ENCODE data around the gene CD6. TPM values are rescaled to one million over a fixed set of nuclear protein-coding genes. Genes with fewer than 3 reads are reported as not detected.

Gene CD6
- total RNA-seq, 1 experiment from 2014 or later, result 0.23 TPM

GRCh38 chr11:60977836-60978235, 6.4 kb downstream of the CD6 start:
- peaks cover 3% of the 10 kb centered on the region for H3K27me3 Mint-ChIP-seq (ENCODE audit: insufficient read depth, unreplicated experiment)
- Histone ChIP-seq H3K4me3 (ENCODE audit: low read depth, low read length) (no peak overlapping the region), H3K36me3 (ENCODE audit: control insufficient read depth, insufficient read depth, low read length) (no peaks in the 10 kb centered on the region), H3K4me1 (no peaks in the 10 kb centered on the region), H3K9me3 (no peaks in the 10 kb centered on the region), H3K27me3 (replicated peaks; ENCODE audit: control insufficient read depth, insufficient read depth, low read length) (no peaks in the 10 kb centered on the region; the same call in none of the 2 replicates)
- POLR2A ChIA-PET, result no interaction called here
- H3K36me3 Mint-ChIP-seq (ENCODE audit: insufficient read depth, unreplicated experiment), result no peaks in the 10 kb centered on the region
- DNase-seq, result no peak
- H3K9me3 Mint-ChIP-seq (ENCODE audit: unreplicated experiment), result no peaks in the 10 kb centered on the region
- intact Hi-C loops (cut with micrococcal nuclease; ENCODE audit: unreplicated experiment), result no loop called here
- no TSS peak for BruUV-seq (replicated peaks)
- H3K4me1 Mint-ChIP-seq (ENCODE audit: low read depth, unreplicated experiment), result no peaks in the 10 kb centered on the region
- H3K4me3 Mint-ChIP-seq (ENCODE audit: unreplicated experiment), result no peak overlapping the region
- CTCF ChIA-PET, result no interaction called here
- no peak overlapping the region for H3K27ac Mint-ChIP-seq (ENCODE audit: unreplicated experiment)
- no peak for TF ChIP-seq CTCF (IDR thresholded peaks at IDR 0.05; ENCODE audit: insufficient read depth in 1 of 2, low read depth in 1 of 2, low read length in 1 of 2, severe bottlenecking in 1 of 2, unreplicated experiment in 1 of 2)

GRCh38 chr11:60978546-60979380, 7.3 kb downstream of the CD6 start:
- POLR2A ChIA-PET, result no interaction called here

GRCh38 chr11:60981515-60981914, 10.0 kb downstream of the CD6 start:
- Mint-ChIP-seq H3K27ac (ENCODE audit: unreplicated experiment) (no peak overlapping the region), H3K4me1 (ENCODE audit: low read depth, unreplicated experiment) (no peaks in the 10 kb centered on the region), H3K4me3 (ENCODE audit: unreplicated experiment) (no peak overlapping the region), H3K27me3 (ENCODE audit: insufficient read depth, unreplicated experiment) (peaks cover 9% of the 10 kb centered on the region), H3K9me3 (ENCODE audit: unreplicated experiment) (no peaks in the 10 kb centered on the region), H3K36me3 (ENCODE audit: insufficient read depth, unreplicated experiment) (no peaks in the 10 kb centered on the region)
- no peaks in the 10 kb centered on the region for H3K36me3 ChIP-seq (ENCODE audit: control insufficient read depth, insufficient read depth, low read length)
- H3K27me3 ChIP-seq (replicated peaks; ENCODE audit: control insufficient read depth, insufficient read depth, low read length), result no peaks in the 10 kb centered on the region; the same call in none of the 2 replicates
- ChIA-PET POLR2A (no interaction called here), CTCF (no interaction called here)
- no peak overlapping the region for H3K4me3 ChIP-seq (ENCODE audit: low read depth, low read length)
- no peaks in the 10 kb centered on the region for H3K4me1 ChIP-seq
- BruUV-seq (replicated peaks), result no TSS peak
- intact Hi-C loops (cut with micrococcal nuclease; ENCODE audit: unreplicated experiment), result no loop called here
- no peak for DNase-seq
- H3K9me3 ChIP-seq, result no peaks in the 10 kb centered on the region
- TF ChIP-seq CTCF (IDR thresholded peaks at IDR 0.05; ENCODE audit: insufficient read depth in 1 of 2, low read depth in 1 of 2, low read length in 1 of 2, severe bottlenecking in 1 of 2, unreplicated experiment in 1 of 2), result no peak

More at GRCh38 chr11:60978546-60979380, 7.3 kb downstream of the CD6 start:
- CTCF ChIA-PET, result no interaction called here
- no peak for TF ChIP-seq CTCF (IDR thresholded peaks at IDR 0.05; ENCODE audit: insufficient read depth in 1 of 2, low read depth in 1 of 2, low read length in 1 of 2, severe bottlenecking in 1 of 2, unreplicated experiment in 1 of 2)
- H3K27me3 Mint-ChIP-seq (ENCODE audit: insufficient read depth, unreplicated experiment), result peaks cover 8% of the 10 kb centered on the region
- H3K27me3 ChIP-seq (replicated peaks; ENCODE audit: control insufficient read depth, insufficient read depth, low read length), result no peaks in the 10 kb centered on the region; the same call in none of the 2 replicates
- no peaks in the 10 kb centered on the region for H3K36me3 ChIP-seq (ENCODE audit: control insufficient read depth, insufficient read depth, low read length)
- intact Hi-C loops (cut with micrococcal nuclease; ENCODE audit: unreplicated experiment), result no loop called here
- no peaks in the 10 kb centered on the region for H3K4me1 Mint-ChIP-seq (ENCODE audit: low read depth, unreplicated experiment)
- H3K4me3 ChIP-seq (ENCODE audit: low read depth, low read length), result no peak overlapping the region
- no peak overlapping the region for H3K4me3 Mint-ChIP-seq (ENCODE audit: unreplicated experiment)
- no peaks in the 10 kb centered on the region for H3K4me1 ChIP-seq
- peak in 1 of 2 experiments; percentile 9 for DNase-seq
- no peaks in the 10 kb centered on the region for H3K36me3 Mint-ChIP-seq (ENCODE audit: insufficient read depth, unreplicated experiment)
- H3K9me3 ChIP-seq, result no peaks in the 10 kb centered on the region
- BruUV-seq (replicated peaks), result no TSS peak
- H3K27ac Mint-ChIP-seq (ENCODE audit: unreplicated experiment), result no peak overlapping the region
- no peaks in the 10 kb centered on the region for H3K9me3 Mint-ChIP-seq (ENCODE audit: unreplicated experiment)
